Measurements from ENCODE around the gene OR56A5.

DNA sequence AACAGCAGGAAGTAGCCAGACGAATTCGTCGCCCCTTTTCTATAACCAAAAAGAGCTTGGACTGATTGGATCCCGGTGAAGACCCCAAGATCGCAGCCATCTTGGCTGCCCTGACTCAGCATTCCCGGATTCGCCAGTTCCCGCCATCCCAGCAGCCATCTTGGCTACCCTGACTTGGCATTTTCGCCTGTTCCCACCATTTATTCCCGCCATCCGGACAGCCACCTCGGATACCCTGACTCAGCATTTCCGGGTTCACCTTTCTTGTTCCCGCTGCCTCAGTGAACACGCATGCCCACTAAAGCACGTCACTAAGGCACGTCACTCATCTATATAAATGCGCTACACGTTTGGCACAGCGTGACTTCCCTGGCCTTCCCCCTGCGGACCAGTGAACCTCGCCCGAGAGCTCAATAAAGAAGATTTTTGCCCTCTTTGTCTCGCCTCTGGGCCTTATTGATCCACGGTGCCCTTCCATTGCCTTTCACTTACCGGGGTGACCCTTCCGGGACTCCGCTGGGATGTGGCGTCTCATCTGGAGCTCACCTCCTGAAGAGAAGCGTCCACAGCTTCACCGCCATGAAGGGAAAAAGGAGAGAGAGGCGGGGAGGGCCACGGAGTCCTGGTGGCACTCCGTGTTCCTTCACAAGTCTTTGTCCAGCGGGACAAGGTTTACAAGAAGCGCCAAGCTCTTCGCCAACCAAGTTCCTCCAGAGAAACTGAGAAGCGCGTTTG, 30.3 kb downstream of the OR56A5 start:
- TF ChIP-seq NFE2L2 (IDR thresholded peaks at IDR 0.05; ENCODE audit: low read depth, low read length) (no peak), RAD21 (IDR thresholded peaks at IDR 0.05; ENCODE audit: low read length) (no peak), FOS (IDR thresholded peaks at IDR 0.05; ENCODE audit: low read depth, low read length) (no peak), CHD1 (IDR thresholded peaks at IDR 0.05; ENCODE audit: low read depth, low read length) (no peak), RFX5 (IDR thresholded peaks at IDR 0.05; ENCODE audit: low read depth, low read length) (no peak), MAZ (IDR thresholded peaks at IDR 0.05; ENCODE audit: borderline replicate concordance, low read depth, low read length) (no peak), CTCF (conservative IDR thresholded peaks at IDR 0.05; ENCODE audit: low read depth, low read length) (no peak), POLR2A (IDR thresholded peaks at IDR 0.05; ENCODE audit: low read depth, low read length) (no peak), CEBPB (IDR thresholded peaks at IDR 0.05; ENCODE audit: low read depth, low read length) (no peak), BHLHE40 (IDR thresholded peaks at IDR 0.05; ENCODE audit: low read depth, low read length) (no peak), RCOR1 (IDR thresholded peaks at IDR 0.05; ENCODE audit: insufficient replicate concordance, low read length) (no peak), SMC3 (IDR thresholded peaks at IDR 0.05; ENCODE audit: low read depth, low read length) (no peak)
- TF ChIP-seq, protein P1, sequence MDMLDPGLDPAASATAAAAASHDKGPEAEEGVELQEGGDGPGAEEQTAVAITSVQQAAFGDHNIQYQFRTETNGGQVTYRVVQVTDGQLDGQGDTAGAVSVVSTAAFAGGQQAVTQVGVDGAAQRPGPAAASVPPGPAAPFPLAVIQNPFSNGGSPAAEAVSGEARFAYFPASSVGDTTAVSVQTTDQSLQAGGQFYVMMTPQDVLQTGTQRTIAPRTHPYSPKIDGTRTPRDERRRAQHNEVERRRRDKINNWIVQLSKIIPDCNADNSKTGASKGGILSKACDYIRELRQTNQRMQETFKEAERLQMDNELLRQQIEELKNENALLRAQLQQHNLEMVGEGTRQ (IDR thresholded peaks at IDR 0.05; ENCODE audit: low read depth, low read length), result no peak
